ENCODE data around the gene ZNF423.

- no peak for TF ChIP-seq GATA3 (IDR thresholded peaks at IDR 0.05; ENCODE audit: low read depth, low read length)
- no peak for TF ChIP-seq GATA2 (IDR thresholded peaks at IDR 0.05; ENCODE audit: low read depth, low read length)
Measured at GRCh38 chr16:49674990-49675389, 180.9 kb downstream of the ZNF423 start.

Measured in SH-SY5Y (cell line).